ENCODE results near the gene FBXO21.

Gene FBXO21

GRCh38 chr12:117162167-117162539 lies 28.1 kb downstream of the FBXO21 start:
- no peak for DNase-seq

GRCh38 chr12:117161460-117162166 lies 28.7 kb downstream of the FBXO21 start:
- no peak for DNase-seq

GRCh38 chr12:117159674-117160073 lies 30.6 kb downstream of the FBXO21 start:
- DNase-seq: no peak

GRCh38 chr12:117158911-117159553 lies 31.2 kb downstream of the FBXO21 start:
- DNase-seq: no peak

DNA sequence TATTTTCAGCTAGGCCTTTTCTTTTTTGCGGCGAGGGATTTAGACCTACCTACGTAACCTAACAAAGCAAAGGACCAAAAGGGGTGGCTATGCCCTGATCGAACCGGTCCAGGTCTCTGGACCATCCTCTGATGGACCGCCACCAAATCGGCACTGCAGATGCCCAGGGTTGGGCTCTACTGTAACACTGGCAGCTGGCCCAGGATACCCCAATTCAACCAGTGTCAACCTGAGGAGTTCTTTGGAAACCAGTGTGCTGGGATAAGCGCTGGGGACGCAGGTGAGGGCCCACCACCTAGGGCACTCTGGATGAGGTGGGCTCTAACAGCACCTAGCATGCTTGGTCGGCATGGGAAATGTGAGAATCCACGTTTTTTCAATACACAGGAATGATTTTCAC lies 32.2 kb downstream of the FBXO21 start:
- DNase-seq: no peak

GRCh38 chr12:117155278-117156060 lies 34.8 kb downstream of the FBXO21 start:
- peak; percentile 42 for DNase-seq

- DNase-seq: no peak
These were observed 37.2 kb downstream of the FBXO21 start for GRCh38 chr12:117152793-117153775.

GRCh38 chr12:117151403-117152031 lies 38.8 kb downstream of the FBXO21 start:
- no peak for DNase-seq

DNA sequence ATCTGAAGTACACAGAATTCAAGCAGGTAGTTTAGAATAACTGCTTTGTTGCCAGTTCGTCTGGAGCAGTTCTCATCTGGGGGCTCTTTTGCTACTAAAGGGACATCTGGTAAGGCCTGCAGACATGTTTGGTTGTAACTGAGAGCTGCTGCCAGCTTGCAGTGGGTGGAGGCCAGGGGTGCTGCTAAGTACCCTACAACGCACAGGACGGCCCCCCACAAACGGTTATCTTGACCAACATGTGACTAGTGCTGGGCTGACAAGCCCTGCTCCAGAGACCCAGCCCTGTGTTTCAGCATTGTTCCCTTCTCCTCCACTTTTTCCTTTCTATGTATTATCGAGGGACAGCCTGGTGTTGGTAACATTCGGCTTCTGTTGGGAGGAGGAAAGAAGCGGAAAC lies 40.8 kb downstream of the FBXO21 start:
- no peak for DNase-seq

DNA sequence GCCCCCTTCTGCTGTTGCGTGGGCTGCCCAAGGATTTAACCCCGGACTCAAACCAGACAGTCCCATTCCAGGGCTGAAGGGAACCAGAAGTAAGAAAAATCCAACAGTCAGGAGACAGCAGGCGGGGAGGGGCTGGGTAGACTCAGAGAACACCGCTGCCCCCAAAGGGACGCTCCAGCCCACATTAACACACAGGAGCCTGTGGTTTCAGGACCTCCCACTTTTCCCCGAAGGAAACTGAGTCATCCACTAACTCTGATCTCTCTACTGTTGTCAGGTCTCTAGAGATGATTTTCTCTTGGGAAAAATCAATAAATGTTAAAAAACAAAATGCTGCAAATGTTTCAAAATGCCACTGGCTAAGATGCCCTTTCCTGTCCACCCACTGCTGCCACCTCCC lies 41.6 kb downstream of the FBXO21 start:
- no peak for DNase-seq

DNA sequence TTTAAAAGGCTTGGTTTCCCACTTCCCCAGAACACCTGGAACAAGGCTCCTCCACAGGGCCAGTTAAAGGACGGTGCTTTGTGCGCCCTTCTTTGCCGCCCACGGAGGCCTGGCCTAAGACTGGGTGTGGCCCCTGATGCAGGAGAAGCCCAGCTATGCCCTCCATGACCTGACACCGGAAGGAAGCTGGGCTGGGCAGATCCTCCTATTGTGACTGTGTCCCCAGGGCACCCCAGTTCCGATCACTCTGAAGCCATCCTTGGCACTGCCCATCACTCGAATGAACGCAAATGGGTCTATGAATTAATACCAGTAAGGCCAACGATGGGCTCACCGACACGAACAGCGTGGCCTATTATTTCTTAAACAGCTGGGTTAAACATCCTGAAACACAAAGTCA lies 42.6 kb downstream of the FBXO21 start:
- DNase-seq: no peak

GRCh38 chr12:117145597-117146154 lies 44.6 kb downstream of the FBXO21 start:
- DNase-seq: no peak

DNA sequence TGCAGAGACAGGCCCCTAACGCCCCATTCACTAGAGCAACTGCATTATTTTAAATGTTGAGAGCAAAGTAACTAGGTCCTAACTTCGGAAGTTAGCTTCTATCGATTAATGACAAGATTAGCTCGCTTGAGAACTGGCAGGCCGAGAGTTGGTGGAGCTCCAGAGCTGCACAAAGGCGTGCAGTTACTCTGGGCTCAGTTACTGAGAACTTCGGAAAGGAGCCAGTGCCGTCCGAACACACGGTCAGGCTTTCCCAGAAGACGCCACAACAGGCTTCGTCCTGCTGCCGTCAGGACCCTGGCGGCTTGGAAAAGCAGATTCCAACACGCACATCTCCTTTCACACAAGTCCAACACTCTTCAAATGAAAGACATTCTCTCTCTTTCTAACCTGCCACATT lies 45.7 kb downstream of the FBXO21 start:
- no peak for DNase-seq

- no peak for DNase-seq
These were observed 47.2 kb downstream of the FBXO21 start for GRCh38 chr12:117143008-117143532.

DNA sequence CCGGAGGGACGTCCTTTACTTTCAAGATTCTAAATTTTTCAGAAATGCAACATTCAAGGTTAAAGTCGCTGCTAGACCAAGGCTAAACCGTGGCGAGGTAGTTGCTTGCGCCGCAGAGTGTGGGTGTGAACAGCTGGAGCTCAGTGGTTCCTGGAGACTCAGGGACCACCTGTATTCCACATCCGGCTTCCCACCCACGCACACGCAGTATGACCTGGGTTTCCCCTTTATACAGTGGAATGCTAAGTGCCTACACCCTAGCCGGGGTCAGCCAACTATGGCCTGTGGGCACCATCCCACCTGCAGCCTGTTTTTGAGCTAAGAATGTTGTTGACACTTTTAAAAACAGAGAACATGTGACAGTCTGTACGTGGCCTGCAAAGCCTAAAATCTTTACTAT lies 48.2 kb downstream of the FBXO21 start:
- no peak for DNase-seq

DNA sequence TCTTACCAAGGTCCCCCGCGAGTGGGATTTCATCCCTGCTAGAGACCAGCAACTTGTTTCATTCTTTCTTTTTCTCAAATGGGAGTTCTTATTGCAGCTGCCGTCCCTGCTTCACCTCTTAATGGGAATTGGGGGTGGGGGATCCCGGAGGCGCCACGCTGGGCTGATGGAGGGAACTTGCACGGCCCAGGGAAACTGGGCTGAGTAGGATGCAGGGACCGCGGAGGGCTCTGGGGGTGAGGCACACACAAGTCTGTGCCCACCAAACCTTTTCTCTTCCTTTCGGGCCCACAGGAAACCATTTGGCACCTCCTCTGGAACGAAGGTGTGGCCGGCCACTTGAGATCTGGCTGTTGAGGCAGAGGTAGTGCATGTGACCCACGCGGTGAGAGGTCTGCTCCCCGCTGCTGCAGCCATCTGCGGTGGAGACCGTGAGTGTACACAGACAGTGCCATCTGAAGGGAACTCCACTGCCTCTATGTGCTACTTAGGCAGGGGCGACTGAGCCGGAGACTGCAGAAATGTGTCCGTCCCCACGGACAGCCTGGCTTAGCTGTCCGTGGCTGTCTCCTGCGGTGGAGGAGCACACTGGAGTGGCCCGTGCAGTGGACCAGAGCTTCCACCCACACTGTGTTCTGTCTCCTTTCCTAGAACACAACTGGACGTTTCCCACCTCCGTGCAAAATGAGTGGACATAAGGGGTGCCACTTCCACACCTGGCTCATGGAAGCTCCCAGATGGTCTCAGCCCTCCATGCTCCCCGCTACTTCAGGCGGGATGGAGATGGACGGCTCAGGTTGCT lies 49.0 kb downstream of the FBXO21 start:
- peak; percentile 43 for DNase-seq

- no peak for DNase-seq
These were observed 49.7 kb downstream of the FBXO21 start for GRCh38 chr12:117140397-117141096.

- DNase-seq: no peak
These were observed 51.1 kb downstream of the FBXO21 start for GRCh38 chr12:117139025-117139717.

GRCh38 chr12:117134721-117135120 lies 55.5 kb downstream of the FBXO21 start:
- no peak for DNase-seq

GRCh38 chr12:117134059-117134458 lies 56.2 kb downstream of the FBXO21 start:
- no peak for DNase-seq
